ENCODE data around the gene ATP1A1.

ATP1A1 gene

DNA sequence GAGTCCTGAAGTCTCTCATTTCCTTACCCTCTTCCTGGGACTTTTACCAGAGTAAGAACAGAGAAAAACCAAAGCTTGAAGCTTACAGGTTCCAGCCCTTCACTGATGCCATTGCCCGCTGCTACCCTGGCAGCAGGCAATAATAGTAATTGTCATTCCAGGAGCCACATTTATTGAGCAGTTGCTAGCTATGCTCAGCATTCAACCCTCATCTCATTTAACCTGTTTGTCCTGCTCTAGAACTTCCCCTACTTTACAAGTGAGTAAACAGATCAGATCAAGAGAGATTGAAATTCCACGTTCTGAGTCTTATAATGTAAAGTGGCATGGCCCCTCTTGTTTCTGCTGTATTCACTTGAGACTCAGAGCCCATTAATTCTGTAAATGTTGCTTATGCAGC is 80.4 kb downstream of the ATP1A1 start:
- no peak for DNase-seq (ENCODE audit: extremely low read depth, low read depth)
- TF ChIP-seq, protein P1, sequence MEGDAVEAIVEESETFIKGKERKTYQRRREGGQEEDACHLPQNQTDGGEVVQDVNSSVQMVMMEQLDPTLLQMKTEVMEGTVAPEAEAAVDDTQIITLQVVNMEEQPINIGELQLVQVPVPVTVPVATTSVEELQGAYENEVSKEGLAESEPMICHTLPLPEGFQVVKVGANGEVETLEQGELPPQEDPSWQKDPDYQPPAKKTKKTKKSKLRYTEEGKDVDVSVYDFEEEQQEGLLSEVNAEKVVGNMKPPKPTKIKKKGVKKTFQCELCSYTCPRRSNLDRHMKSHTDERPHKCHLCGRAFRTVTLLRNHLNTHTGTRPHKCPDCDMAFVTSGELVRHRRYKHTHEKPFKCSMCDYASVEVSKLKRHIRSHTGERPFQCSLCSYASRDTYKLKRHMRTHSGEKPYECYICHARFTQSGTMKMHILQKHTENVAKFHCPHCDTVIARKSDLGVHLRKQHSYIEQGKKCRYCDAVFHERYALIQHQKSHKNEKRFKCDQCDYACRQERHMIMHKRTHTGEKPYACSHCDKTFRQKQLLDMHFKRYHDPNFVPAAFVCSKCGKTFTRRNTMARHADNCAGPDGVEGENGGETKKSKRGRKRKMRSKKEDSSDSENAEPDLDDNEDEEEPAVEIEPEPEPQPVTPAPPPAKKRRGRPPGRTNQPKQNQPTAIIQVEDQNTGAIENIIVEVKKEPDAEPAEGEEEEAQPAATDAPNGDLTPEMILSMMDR (IDR thresholded peaks at IDR 0.05; ENCODE audit: low read depth, low read length): no peak

DNA sequence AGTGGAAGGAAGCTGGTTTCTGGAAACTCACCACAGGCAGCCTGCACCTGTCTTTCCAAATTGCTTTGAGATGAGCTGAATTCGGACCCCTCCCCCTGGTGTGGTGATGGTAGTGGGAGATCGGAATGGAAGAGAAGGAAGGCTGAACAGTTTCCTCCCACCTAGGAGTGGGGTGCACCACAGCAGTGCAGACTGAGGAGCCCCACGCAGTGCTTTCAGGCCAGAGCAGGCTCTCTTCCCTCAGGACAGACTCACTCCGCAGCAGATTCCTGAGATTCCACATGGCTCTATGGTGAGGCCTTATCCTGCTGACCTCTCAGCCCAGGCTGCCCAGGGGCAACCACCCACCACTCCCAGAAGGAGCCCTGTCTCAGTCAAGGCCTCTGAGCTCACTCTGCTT is 80.9 kb downstream of the ATP1A1 start:
- no peak for DNase-seq (ENCODE audit: extremely low read depth, low read depth)
- TF ChIP-seq, protein P1 (IDR thresholded peaks at IDR 0.05; ENCODE audit: low read depth, low read length): no peak

All from AG09319 (cell line).